K562 (cell line): ENCODE data around the gene ERH. TPM values are rescaled to one million over a fixed set of nuclear protein-coding genes. Genes with fewer than 3 reads are reported as not detected.

Experiments
- ATAC-seq: fragments of 200-7000 bp; cut with Tn5 transposase; 3 replicates; pipeline ENCODE4 v1.9.1; 2020; ENCODE audit warnings: moderate library complexity
- BruUV-seq: library from RNA; stranded (reverse); fragments of 400-500 nt; replicated peaks from 2 replicates; lab custom pipeline; 2021; lab: Mats Ljungman, UMichigan
- CTCF ChIA-PET: fragments of 300-600 bp; formaldehyde crosslinking; extraction: SDS; loops from one replicate; lab custom pipeline; 2021; ENCODE audit warnings: low intra/inter-chr PET ratio; lab: Yijun Ruan, JAX
- POLR2A ChIA-PET: fragments of 300-600, 350-650 bp; sonication (Branson Sonifier 250); formaldehyde crosslinking; extraction: SDS; loops from one replicate; lab custom pipeline; 2021; ENCODE audit warnings: antibody characterized with exemption, inconsistent platforms; lab: Yijun Ruan, JAX
- DNase-seq, 4 experiments: peaks; one replicate each; pipeline versions ENCODE4 v3.0.0 to v3.0.0-alpha.2; 2011 to 2018; ENCODE audit warnings: low spot score in 3 of 4, mixed read lengths in 3 of 4; ENCODE audit errors: extremely low read depth in 1 of 4
- FAIRE-seq: peaks from 2 replicates; lab custom pipeline; 2011; peaks lifted over from hg19 to GRCh38; lab: Jason Lieb, UNC
- H2AFZ ChIP-seq: 2 replicates; pipeline ENCODE4 v1.6.0; 2011; ENCODE audit warnings: low read depth, low read length, control low read depth, inconsistent platforms
- H3K27ac ChIP-seq: fragments of 200-600 bp; 3 replicates; pipeline ENCODE4 v1.8.0; 2011; ENCODE audit warnings: low read depth, mild to moderate bottlenecking, control low read depth, inconsistent platforms, low read length, moderate library complexity, mixed read lengths; ENCODE audit errors: extremely low read depth
- H3K27me3 ChIP-seq, 2 experiments: fragments of 300-600 bp in 1 of 2; 2 replicates in 1 of 2; 3 replicates in 1 of 2; pipeline versions ENCODE4 v1.6.0 to v1.8.0; 2011; ENCODE audit warnings: inconsistent platforms in 2 of 2, low read length in 2 of 2, mild to moderate bottlenecking in 1 of 2, mixed read lengths in 1 of 2, moderate library complexity in 1 of 2; ENCODE audit not compliant: control insufficient read depth in 2 of 2, insufficient read depth in 2 of 2
- H3K36me3 ChIP-seq: fragments of 300-600 bp; 3 replicates; pipeline ENCODE4 v1.8.0; 2011; ENCODE audit warnings: mild to moderate bottlenecking, low read length, inconsistent platforms; ENCODE audit not compliant: control insufficient read depth, insufficient read depth
- H3K4me1 ChIP-seq, 2 experiments: fragments of 200-600 bp in 1 of 2; replicated peaks in 1 of 2; 2 replicates in 1 of 2; 3 replicates in 1 of 2; pipeline versions ENCODE4 v1.5.1 to v1.8.0; 2011; ENCODE audit warnings: inconsistent platforms in 2 of 2, low read length in 2 of 2, mild to moderate bottlenecking in 1 of 2, mixed read lengths in 1 of 2, moderate library complexity in 1 of 2; ENCODE audit not compliant: control insufficient read depth in 2 of 2, insufficient read depth in 2 of 2
- H3K4me2 ChIP-seq: 2 replicates; pipeline ENCODE4 v1.6.1; 2011; ENCODE audit warnings: low read length, control low read depth, inconsistent platforms, mixed read lengths; ENCODE audit not compliant: insufficient read depth
- H3K4me3 ChIP-seq: fragments of 200-600 bp; sonication (generic), shearing (Covaris generic); 2 replicates; pipeline ENCODE4 v1.5.1; 2016; ENCODE audit warnings: control low read depth, inconsistent platforms
- H3K79me2 ChIP-seq: fragments of 200-600 bp; 3 replicates; pipeline ENCODE4 v1.8.0; 2011; ENCODE audit warnings: low read length, inconsistent platforms; ENCODE audit not compliant: control insufficient read depth, insufficient read depth
- H3K9ac ChIP-seq, 2 experiments: 2 replicates each; pipeline versions ENCODE4 v1.6.0 to v1.6.1; 2011; ENCODE audit warnings: low read depth in 2 of 2, low read length in 2 of 2, control low read depth in 1 of 2, inconsistent platforms in 1 of 2, mild to moderate bottlenecking in 1 of 2, mixed read lengths in 1 of 2; ENCODE audit not compliant: insufficient read depth in 1 of 2
- H3K9me1 ChIP-seq: one replicate; pipeline ENCODE4 v1.6.0; 2011; ENCODE audit warnings: inconsistent platforms, mild to moderate bottlenecking, low read length, moderate library complexity; ENCODE audit not compliant: control insufficient read depth, insufficient read depth
- H3K9me3 ChIP-seq: replicated peaks from 2 replicates; pipeline ENCODE4 v1.5.1; 2011; ENCODE audit warnings: low read depth, low read length, inconsistent platforms; ENCODE audit not compliant: control insufficient read depth, insufficient read depth
- H4K20me1 ChIP-seq: replicated peaks from 2 replicates; pipeline ENCODE4 v1.6.1; 2011; ENCODE audit warnings: low read length, inconsistent platforms, mixed read lengths; ENCODE audit not compliant: control insufficient read depth, insufficient read depth
- CBX2 ChIP-seq: fragments of 200-600 bp; sonication (generic); IDR thresholded peaks from one replicate; pipeline ENCODE4 v1.6.1; 2012; ENCODE audit warnings: mild to moderate bottlenecking, low read length, inconsistent platforms; ENCODE audit not compliant: insufficient read depth, poor library complexity, severe bottlenecking
- PTTG1 ChIP-seq: fragments of 450-650 bp; IDR thresholded peaks from 2 replicates; pipeline ENCODE4 v1.6.1; 2016; ENCODE audit warnings: low read depth, mild to moderate bottlenecking, missing genetic modification characterization, missing compliant biosample characterization
- SRSF7 ChIP-seq: fragments of 200-400 bp; formaldehyde crosslinking; optimal IDR thresholded peaks from 2 replicates; pipeline ENCODE3; 2017; ENCODE audit warnings: mild to moderate bottlenecking, low read depth, low read length
- ZNF165 ChIP-seq: fragments of 250-450 bp; sonication (Bioruptor Pico); IDR thresholded peaks from 2 replicates; pipeline ENCODE4 v1.4.0; 2020; ENCODE audit warnings: borderline replicate concordance
- ZNF24 ChIP-seq: fragments of 450-650 bp; IDR thresholded peaks from 2 replicates; pipeline ENCODE4 v1.6.1; 2016
- WGBS: fragments of 100-300 bp; shearing (Covaris generic); methylation state at CpG from one replicate; pipeline ENCODE4 v1.1.6; 2016; ENCODE audit warnings: low coverage, mixed read lengths; ENCODE audit not compliant: insufficient coverage; ENCODE audit errors: missing lambda C conversion rate; 5-methylcytosine and 5-hydroxymethylcytosine counted together
- in situ Hi-C: fragments of 300-500 bp; cut with MboI; formaldehyde crosslinking; loops from 4 replicates; pipeline ENCODE4 v1.15.0; 2018; ENCODE audit warnings: inconsistent platforms, mixed read lengths
- intact Hi-C: fragments of 100-400 bp; cut with micrococcal nuclease; formaldehyde crosslinking; loops from 2 replicates; pipeline ENCODE4 v1.14.2; 2022
- polyA plus RNA-seq, 8 experiments: library from polyadenylated mRNA; depleted of rRNA in 4 of 8; stranded (reverse) in 5 of 8; unstranded in 3 of 8; fragments of >200 nt; fragmentation: Nextera tagmentation in 2 of 8; fragmentation: Illumina TruSeq in 1 of 8; extraction: Ambion mirVana in 2 of 8; extraction: Trizol in 1 of 8; gene quantifications; 2 replicates each; pipeline versions ENCODE4 v1.2.1 to v1.2.3, GENCODE V29; 2011 to 2014; ENCODE audit warnings: inconsistent platforms in 1 of 8, missing spikeins in 1 of 8
- total RNA-seq, 7 experiments: library from RNA; depleted of rRNA in 6 of 7; stranded (reverse); fragments of >200 nt in 6 of 7; fragmentation: Illumina TruSeq in 2 of 7; extraction: Trizol in 2 of 7; gene quantifications; 2 replicates each; pipeline versions ENCODE4 v1.2.1 to v1.2.3, GENCODE V29; 2011 to 2021; ENCODE audit warnings: low replicate concordance in 1 of 7
- TF ChIP-seq, protein P1 (sequence below): fragments of 450-650 bp; IDR thresholded peaks from 2 replicates; pipeline ENCODE4 v1.7.1; 2018; ENCODE audit warnings: mild to moderate bottlenecking, low read depth; ENCODE audit not compliant: partially characterized antibody
- TF ChIP-seq, protein P2 (sequence below): sonication (generic); formaldehyde crosslinking; IDR thresholded peaks from 2 replicates; pipeline ENCODE4 v1.8.1; 2023; ENCODE audit warnings: mild to moderate bottlenecking, missing genetic modification reagents

Gene ERH
- total and polyA plus RNA-seq, 9 of the 15 experiments (the other 6 are each of a cell fraction or from before 2014, with no cell fraction given): 78.2 to 474 (median 250) TPM

DNA sequence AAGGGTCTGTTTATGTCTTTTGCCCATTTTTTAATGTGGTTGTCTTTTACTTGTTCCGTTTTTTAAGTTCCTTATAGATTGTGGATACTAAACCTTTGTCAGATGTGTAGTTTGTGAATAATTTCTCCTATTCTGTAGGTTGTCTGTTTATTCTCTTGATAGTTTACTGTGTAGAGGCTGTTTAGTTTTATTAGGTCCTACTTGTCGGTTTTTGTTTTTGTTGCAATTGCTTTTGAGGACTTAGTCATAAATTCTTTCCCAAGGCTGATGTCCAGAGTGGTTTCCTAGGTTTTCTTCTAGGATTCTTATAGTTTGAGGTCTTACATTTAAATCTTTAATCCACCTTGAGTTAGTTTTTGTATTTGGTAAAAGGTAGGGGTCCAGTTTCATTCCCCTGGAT, 34.3 kb upstream of the ERH start (continued):
- TF ChIP-seq, protein P1, sequence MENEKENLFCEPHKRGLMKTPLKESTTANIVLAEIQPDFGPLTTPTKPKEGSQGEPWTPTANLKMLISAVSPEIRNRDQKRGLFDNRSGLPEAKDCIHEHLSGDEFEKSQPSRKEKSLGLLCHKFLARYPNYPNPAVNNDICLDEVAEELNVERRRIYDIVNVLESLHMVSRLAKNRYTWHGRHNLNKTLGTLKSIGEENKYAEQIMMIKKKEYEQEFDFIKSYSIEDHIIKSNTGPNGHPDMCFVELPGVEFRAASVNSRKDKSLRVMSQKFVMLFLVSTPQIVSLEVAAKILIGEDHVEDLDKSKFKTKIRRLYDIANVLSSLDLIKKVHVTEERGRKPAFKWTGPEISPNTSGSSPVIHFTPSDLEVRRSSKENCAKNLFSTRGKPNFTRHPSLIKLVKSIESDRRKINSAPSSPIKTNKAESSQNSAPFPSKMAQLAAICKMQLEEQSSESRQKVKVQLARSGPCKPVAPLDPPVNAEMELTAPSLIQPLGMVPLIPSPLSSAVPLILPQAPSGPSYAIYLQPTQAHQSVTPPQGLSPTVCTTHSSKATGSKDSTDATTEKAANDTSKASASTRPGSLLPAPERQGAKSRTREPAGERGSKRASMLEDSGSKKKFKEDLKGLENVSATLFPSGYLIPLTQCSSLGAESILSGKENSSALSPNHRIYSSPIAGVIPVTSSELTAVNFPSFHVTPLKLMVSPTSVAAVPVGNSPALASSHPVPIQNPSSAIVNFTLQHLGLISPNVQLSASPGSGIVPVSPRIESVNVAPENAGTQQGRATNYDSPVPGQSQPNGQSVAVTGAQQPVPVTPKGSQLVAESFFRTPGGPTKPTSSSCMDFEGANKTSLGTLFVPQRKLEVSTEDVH: no peak
- TF ChIP-seq, protein P2, sequence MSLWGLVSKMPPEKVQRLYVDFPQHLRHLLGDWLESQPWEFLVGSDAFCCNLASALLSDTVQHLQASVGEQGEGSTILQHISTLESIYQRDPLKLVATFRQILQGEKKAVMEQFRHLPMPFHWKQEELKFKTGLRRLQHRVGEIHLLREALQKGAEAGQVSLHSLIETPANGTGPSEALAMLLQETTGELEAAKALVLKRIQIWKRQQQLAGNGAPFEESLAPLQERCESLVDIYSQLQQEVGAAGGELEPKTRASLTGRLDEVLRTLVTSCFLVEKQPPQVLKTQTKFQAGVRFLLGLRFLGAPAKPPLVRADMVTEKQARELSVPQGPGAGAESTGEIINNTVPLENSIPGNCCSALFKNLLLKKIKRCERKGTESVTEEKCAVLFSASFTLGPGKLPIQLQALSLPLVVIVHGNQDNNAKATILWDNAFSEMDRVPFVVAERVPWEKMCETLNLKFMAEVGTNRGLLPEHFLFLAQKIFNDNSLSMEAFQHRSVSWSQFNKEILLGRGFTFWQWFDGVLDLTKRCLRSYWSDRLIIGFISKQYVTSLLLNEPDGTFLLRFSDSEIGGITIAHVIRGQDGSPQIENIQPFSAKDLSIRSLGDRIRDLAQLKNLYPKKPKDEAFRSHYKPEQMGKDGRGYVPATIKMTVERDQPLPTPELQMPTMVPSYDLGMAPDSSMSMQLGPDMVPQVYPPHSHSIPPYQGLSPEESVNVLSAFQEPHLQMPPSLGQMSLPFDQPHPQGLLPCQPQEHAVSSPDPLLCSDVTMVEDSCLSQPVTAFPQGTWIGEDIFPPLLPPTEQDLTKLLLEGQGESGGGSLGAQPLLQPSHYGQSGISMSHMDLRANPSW (CRISPR knock-in tag): no peak
- no peak for TF ChIP-seq SRSF7

DNA sequence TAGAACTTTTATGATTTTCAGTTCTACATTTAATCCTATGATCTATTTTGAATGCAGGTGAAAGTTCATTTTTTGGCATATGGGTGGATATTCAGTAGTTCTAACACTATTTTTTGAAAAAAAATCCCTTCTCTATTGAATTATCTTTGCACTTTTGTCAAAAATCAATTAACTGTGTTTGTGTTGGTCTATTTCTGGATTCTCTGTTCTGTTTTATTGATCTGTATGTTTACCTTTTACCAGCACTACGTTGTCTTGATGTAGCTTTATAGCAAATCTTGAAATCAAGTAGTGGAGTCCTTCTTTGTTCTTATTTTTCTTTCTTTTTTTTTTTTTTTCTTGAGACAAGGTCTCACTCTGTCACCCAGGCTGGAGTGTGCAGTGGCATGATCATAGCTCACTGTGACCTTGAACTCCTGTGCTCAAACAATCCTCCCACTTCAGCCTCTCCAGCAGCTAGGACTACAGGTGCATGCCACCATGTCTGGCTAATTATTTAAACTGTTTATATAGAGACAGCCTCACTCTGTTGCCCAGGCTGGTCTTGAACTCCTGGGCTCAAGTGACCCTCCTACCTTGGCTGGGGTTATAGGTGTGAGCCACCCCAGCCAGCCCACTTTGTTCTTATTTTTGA, 32.3 kb upstream of the ERH start:
- DNase-seq: no peak
- BruUV-seq: no TSS peak
- in situ Hi-C loops (no loop called here), intact Hi-C loops (no loop called here)
- no peak for ATAC-seq
- Histone ChIP-seq H3K27ac (no peak overlapping the region), H3K4me1 (no peaks in the 10 kb centered on the region), H3K9ac (no peak overlapping the region), H3K79me2 (peaks cover 5% of the 10 kb centered on the region; the same call in 2 of the 3 replicates), H3K9me1 (no peaks in the 10 kb centered on the region), H3K27me3 (no peaks in the 10 kb centered on the region), H3K36me3 (peaks cover 14% of the 10 kb centered on the region; the same call in 2 of the 3 replicates), H3K4me2 (no peak overlapping the region), H3K9me3 (no peaks in the 10 kb centered on the region), H3K4me3 (no peak overlapping the region), H4K20me1 (no peaks in the 10 kb centered on the region), H2AFZ (no peak overlapping the region)
- FAIRE-seq: no peak
- WGBS: 100% methylated on average over 1 of the region's 1 CpG
- CTCF ChIA-PET: no interaction called here
- POLR2A ChIA-PET: interaction anchor here (1.7 kb wide), 1 partner anchor 13 kb away, joined by 3 read pairs; no protein-coding TSS in a partner anchor
- no peak for TF ChIP-seq ZNF24
- no peak for TF ChIP-seq CBX2
- TF ChIP-seq PTTG1 (tag): no peak
- TF ChIP-seq ZNF165 (CRISPR knock-in tag): no peak
